ENCODE data around the gene TUBA3E.
"Not testable (repeated sequence)": the region's sequence is repeated elsewhere in the genome, so short reads cannot be mapped to it uniquely, and the experiment has no call there.

Gene TUBA3E

DNA sequence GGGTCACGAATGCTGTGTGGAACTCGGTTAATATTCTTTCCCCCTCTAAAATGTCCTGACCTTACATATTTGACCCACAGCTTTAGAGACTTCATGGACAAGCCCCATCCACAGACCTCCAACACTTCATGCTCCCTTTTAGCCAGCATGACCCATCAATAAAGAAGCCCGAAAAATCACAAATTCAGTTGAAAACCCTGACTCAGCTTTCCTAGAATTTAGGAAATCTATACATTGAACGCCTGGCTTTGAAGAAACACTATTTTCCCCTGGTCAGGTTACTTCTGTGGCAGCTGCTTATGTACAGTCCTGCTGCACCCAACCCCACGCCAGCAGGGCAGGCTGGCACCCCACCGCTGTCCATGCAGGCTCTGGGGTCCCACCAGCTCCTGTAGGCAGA, 6.9 kb downstream of the TUBA3E start:
- peaks cover 17% of the 10 kb centered on the region for H3K36me3 ChIP-seq (ENCODE audit: insufficient read depth, insufficient read length, low read length)
- H3K27me3 ChIP-seq (ENCODE audit: insufficient read depth, insufficient read length); DNase-seq (ENCODE audit: low read depth, low spot score); H3K9ac ChIP-seq (ENCODE audit: insufficient read length, low read depth); H3K4me1 ChIP-seq (ENCODE audit: insufficient read depth, insufficient read length); H3K9me3 ChIP-seq (ENCODE audit: insufficient read depth, low read length); H3K4me3 ChIP-seq (ENCODE audit: insufficient read length, low read depth): not testable (repeated sequence)

DNA sequence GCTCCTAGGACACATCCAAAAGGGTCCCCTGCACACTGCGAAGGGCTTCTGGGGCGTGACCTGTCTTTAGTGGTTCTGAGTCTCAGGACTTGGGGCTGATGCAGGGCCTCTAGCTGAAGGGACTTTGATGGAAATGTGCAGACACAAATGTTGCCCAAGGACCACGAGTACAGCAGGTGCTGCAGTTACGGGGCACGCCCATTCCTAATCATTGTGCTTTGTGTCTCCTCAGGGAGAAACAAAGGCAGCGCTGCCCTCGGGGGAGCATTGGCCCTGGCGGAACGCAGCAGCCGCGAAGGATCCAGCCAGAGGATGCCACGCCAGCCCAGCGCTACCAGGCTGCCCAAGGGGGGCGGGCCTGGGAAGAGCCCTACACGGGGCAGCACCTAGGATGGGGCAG, 8.0 kb downstream of the TUBA3E start:
- peaks cover 21% of the 10 kb centered on the region for H3K36me3 ChIP-seq (ENCODE audit: insufficient read depth, insufficient read length, low read length)
- no peak for DNase-seq (ENCODE audit: low read depth, low spot score)

DNA sequence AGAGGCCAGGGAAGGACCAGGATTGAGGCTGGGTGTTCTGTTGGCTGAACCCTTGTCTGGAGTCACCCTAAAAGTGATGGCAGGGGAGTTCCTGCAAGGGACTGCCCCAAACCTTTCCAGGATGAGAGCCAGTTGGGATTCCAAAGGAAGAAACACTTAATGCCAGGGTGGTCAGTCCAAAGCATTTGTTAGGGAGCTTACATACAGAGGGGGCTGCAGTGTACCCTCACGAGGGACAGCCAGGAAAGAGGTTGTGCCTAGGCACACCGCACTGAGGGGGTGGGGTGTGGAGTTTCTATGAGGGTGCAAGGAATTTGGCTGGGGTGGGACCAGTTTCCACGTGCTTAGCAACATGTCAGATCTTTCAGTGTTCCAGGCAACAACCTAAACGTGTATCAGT, 9.3 kb downstream of the TUBA3E start:
- H3K36me3 ChIP-seq (ENCODE audit: insufficient read depth, insufficient read length, low read length), result peaks cover 30% of the 10 kb centered on the region
- not testable (repeated sequence) for H3K4me1 ChIP-seq (ENCODE audit: insufficient read depth, insufficient read length); H3K9ac ChIP-seq (ENCODE audit: insufficient read length, low read depth); DNase-seq (ENCODE audit: low read depth, low spot score); H3K4me3 ChIP-seq (ENCODE audit: insufficient read length, low read depth); H3K9me3 ChIP-seq (ENCODE audit: insufficient read depth, low read length); H3K27me3 ChIP-seq (ENCODE audit: insufficient read depth, insufficient read length)

More for the DNA sequence above, 8.0 kb downstream of the TUBA3E start:
- Histone ChIP-seq H3K4me3 (ENCODE audit: insufficient read length, low read depth) (no peak overlapping the region), H3K27me3 (ENCODE audit: insufficient read depth, insufficient read length) (no peaks in the 10 kb centered on the region), H3K4me1 (ENCODE audit: insufficient read depth, insufficient read length) (peaks cover 4% of the 10 kb centered on the region), H3K9ac (ENCODE audit: insufficient read length, low read depth) (no peak overlapping the region), H3K9me3 (ENCODE audit: insufficient read depth, low read length) (no peaks in the 10 kb centered on the region)
- TF ChIP-seq ZNF274 (IDR thresholded peaks at IDR 0.05; ENCODE audit: low read depth, low read length), result no peak

DNA sequence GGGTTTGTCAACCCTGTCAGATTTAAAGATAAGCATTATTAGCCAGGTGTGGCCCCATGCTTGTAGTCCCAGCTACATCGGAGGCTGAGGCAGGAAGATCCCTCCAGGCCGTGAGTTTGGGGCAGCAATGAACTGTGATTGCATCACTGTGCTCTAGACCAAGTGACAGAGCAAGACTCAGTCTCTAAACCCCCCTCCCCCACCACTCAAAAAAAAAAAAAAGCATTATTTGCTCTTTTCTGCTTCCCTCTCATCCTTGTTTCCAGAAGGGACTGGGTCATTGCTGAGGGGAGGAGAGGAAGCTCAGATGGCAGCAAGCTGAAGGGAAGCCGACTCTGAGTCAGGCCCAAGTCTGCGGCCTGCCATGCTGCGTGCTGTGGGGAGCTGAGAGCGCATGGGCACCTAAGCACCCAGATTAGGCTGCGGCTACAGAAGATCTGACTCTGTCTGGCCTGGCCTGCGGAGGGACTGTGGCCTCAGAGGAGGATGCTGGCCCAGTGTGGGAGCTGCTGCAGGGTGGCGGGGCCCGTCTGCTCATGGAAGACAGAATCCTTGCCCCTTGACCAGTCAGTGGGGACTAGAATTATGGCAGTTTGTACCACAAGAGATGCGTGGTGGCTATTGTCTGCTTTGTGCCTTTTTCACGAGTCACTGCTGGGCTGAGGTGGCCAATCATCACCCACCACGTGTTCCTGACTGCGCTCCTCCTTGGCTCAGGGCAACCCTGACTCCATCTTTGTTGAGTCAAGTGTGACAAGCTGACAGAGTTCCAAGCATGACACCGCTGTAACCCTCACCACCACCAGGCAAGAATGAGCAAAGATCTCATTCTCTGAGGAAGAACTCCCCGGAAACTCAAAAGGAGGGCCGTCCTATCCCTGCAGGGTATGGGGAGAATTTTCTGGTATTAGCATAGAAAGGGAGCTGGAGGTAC, 10.1 kb downstream of the TUBA3E start:
- Histone ChIP-seq H3K4me1 (ENCODE audit: insufficient read depth, insufficient read length) (peaks cover 11% of the 10 kb centered on the region), H3K36me3 (ENCODE audit: insufficient read depth, insufficient read length, low read length) (peaks cover 38% of the 10 kb centered on the region), H3K9ac (ENCODE audit: insufficient read length, low read depth) (peak overlapping the region; percentile 50)
- not testable (repeated sequence) for H3K9me3 ChIP-seq (ENCODE audit: insufficient read depth, low read length); H3K27me3 ChIP-seq (ENCODE audit: insufficient read depth, insufficient read length); DNase-seq (ENCODE audit: low read depth, low spot score); H3K4me3 ChIP-seq (ENCODE audit: insufficient read length, low read depth)

DNA sequence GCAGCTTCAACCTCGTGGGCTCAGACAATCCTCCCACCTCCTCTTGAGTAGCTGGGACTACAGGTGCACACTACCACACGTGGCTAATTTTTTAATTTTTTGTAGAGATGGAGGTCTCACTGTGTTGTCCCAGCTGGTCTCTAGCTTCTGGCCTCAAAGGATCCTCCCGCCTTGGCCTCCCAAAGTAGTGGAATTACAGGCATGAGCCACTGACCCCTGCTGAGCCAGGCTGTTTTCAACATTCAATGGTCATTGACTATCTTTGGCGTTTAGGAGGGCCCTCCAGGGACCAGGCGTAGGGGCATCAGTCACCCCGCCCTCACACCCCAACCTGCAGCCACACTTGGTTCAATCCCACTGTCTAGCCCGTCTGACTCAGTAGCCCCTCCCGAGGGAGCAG, 11.0 kb downstream of the TUBA3E start:
- Histone ChIP-seq H3K36me3 (ENCODE audit: insufficient read depth, insufficient read length, low read length) (peaks cover 40% of the 10 kb centered on the region), H3K9me3 (ENCODE audit: insufficient read depth, low read length) (no peaks in the 10 kb centered on the region), H3K4me3 (ENCODE audit: insufficient read length, low read depth) (no peak overlapping the region), H3K9ac (ENCODE audit: insufficient read length, low read depth) (no peak overlapping the region), H3K27me3 (ENCODE audit: insufficient read depth, insufficient read length) (no peaks in the 10 kb centered on the region), H3K4me1 (ENCODE audit: insufficient read depth, insufficient read length) (peaks cover 14% of the 10 kb centered on the region)
- no peak for DNase-seq (ENCODE audit: low read depth, low spot score)
- TF ChIP-seq SUZ12 (IDR thresholded peaks at IDR 0.05; ENCODE audit: extremely low read depth, insufficient read depth, insufficient read length), result no peak
- no peak for TF ChIP-seq ZNF274 (IDR thresholded peaks at IDR 0.05; ENCODE audit: low read depth, low read length)

DNA sequence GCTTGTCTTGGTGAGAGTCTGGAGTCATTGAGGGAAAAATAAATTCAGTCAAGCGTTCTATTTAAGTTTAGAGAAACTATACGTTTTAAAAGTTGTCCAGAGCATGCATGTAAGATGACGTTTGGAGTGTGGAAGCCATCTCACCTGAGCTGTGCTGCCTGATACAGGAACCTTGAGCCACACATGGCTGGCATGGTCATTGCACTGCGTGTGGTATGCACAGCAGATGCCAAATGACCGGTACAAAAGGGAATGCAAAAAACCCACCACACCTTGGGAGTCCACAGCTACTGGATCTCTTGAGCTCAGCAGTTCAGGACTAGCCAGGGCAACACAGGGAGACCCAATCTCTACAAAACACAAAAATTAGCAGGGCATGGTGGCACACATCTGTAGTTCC, 11.8 kb downstream of the TUBA3E start:
- no peak overlapping the region for H3K9ac ChIP-seq (ENCODE audit: insufficient read length, low read depth)
- peaks cover 39% of the 10 kb centered on the region for H3K36me3 ChIP-seq (ENCODE audit: insufficient read depth, insufficient read length, low read length)
- TF ChIP-seq SUZ12 (IDR thresholded peaks at IDR 0.05; ENCODE audit: extremely low read depth, insufficient read depth, insufficient read length) (no peak), ZNF274 (IDR thresholded peaks at IDR 0.05; ENCODE audit: low read depth, low read length) (no peak), YY1 (IDR thresholded peaks at IDR 0.05; ENCODE audit: insufficient read depth, insufficient read length) (no peak)
- no peak overlapping the region for H3K4me3 ChIP-seq (ENCODE audit: insufficient read length, low read depth)
- peaks cover 14% of the 10 kb centered on the region for H3K4me1 ChIP-seq (ENCODE audit: insufficient read depth, insufficient read length)
- no peaks in the 10 kb centered on the region for H3K27me3 ChIP-seq (ENCODE audit: insufficient read depth, insufficient read length)
- DNase-seq (ENCODE audit: low read depth, low spot score), result no peak
- no peaks in the 10 kb centered on the region for H3K9me3 ChIP-seq (ENCODE audit: insufficient read depth, low read length)

DNA sequence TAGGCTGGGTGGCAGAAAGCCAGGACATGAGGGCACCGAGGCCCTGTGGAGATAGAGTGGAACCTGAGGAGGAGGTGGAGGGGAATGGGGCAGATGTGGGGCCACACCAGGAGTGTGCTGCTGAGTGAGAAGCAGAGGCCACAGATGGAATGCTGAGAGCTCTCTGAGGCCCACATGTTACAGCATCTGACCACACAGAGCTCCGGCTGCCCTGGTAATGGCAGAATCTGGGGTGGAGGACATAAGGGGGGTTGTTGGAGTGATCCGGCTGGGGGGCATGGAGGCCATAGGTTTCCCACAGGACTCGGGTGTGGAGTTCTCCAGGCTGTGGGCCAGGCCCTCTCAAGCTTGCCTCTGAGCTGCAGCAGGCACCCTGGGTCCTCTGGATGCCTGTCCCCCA, 12.3 kb downstream of the TUBA3E start:
- H3K27me3 ChIP-seq (ENCODE audit: insufficient read depth, insufficient read length), result no peaks in the 10 kb centered on the region
- H3K9me3 ChIP-seq (ENCODE audit: insufficient read depth, low read length), result no peaks in the 10 kb centered on the region
- H3K36me3 ChIP-seq (ENCODE audit: insufficient read depth, insufficient read length, low read length), result peaks cover 34% of the 10 kb centered on the region
- TF ChIP-seq ZNF274 (IDR thresholded peaks at IDR 0.05; ENCODE audit: low read depth, low read length) (no peak), SUZ12 (IDR thresholded peaks at IDR 0.05; ENCODE audit: extremely low read depth, insufficient read depth, insufficient read length) (no peak), YY1 (IDR thresholded peaks at IDR 0.05; ENCODE audit: insufficient read depth, insufficient read length) (no peak)
- H3K4me3 ChIP-seq (ENCODE audit: insufficient read length, low read depth), result no peak overlapping the region
- peaks cover 14% of the 10 kb centered on the region for H3K4me1 ChIP-seq (ENCODE audit: insufficient read depth, insufficient read length)
- no peak overlapping the region for H3K9ac ChIP-seq (ENCODE audit: insufficient read length, low read depth)
- no peak for DNase-seq (ENCODE audit: low read depth, low spot score)

DNA sequence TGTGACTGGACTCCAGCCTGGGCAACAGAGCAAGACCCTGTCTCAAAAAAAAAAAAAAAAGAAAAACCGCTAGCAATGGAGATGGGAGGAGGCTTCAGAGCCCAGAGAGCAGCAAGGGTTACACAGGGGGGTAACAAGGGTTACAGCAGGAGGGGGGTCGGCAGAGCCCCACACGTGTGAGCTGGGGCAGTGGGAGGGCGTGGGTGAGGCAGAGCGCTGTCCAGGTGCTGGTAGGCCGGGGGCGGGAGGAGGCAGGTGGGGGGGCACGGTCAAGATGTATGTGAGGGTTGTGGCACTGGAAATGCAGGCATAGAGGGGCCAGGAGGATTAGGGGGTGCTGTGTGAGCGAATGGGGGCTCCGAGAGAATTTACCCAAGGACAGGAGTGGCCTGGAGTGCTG, 12.8 kb downstream of the TUBA3E start:
- H3K9ac ChIP-seq (ENCODE audit: insufficient read length, low read depth), result no peak overlapping the region
- no peaks in the 10 kb centered on the region for H3K9me3 ChIP-seq (ENCODE audit: insufficient read depth, low read length)
- peaks cover 14% of the 10 kb centered on the region for H3K4me1 ChIP-seq (ENCODE audit: insufficient read depth, insufficient read length)
- no peak overlapping the region for H3K4me3 ChIP-seq (ENCODE audit: insufficient read length, low read depth)
- DNase-seq (ENCODE audit: low read depth, low spot score), result no peak
- no peaks in the 10 kb centered on the region for H3K27me3 ChIP-seq (ENCODE audit: insufficient read depth, insufficient read length)
- H3K36me3 ChIP-seq (ENCODE audit: insufficient read depth, insufficient read length, low read length), result peaks cover 34% of the 10 kb centered on the region
- TF ChIP-seq SUZ12 (IDR thresholded peaks at IDR 0.05; ENCODE audit: extremely low read depth, insufficient read depth, insufficient read length) (no peak), YY1 (IDR thresholded peaks at IDR 0.05; ENCODE audit: insufficient read depth, insufficient read length) (no peak), ZNF274 (IDR thresholded peaks at IDR 0.05; ENCODE audit: low read depth, low read length) (no peak)
